Liver (tissue), 9 donors: Measurements from ENCODE around the gene NAPB. TPM values are rescaled to one million over a fixed set of nuclear protein-coding genes. Genes with fewer than 3 reads are reported as not detected.

Experiments
- DNase-seq: peaks from one replicate; pipeline ENCODE4 v3.0.0-alpha.2; 2017; ENCODE audit warnings: low spot score
- H3K27ac ChIP-seq, 2 donors: one replicate each; pipeline ENCODE4 v1.7.0; 2013; ENCODE audit warnings: inconsistent platforms in 2 of 2, low read length in 2 of 2, control low read depth in 1 of 2, low read depth in 1 of 2, mild to moderate bottlenecking in 1 of 2
- H3K27me3 ChIP-seq, 4 donors: one replicate each; pipeline versions ENCODE4 v1.6.1 to v1.7.0; 2013; ENCODE audit warnings: low read length in 3 of 4, inconsistent platforms in 1 of 4, mild to moderate bottlenecking in 1 of 4, moderate library complexity in 1 of 4; ENCODE audit not compliant: control insufficient read depth in 4 of 4, insufficient read depth in 4 of 4
- H3K36me3 ChIP-seq, 4 donors: one replicate each; pipeline versions ENCODE4 v1.6.1 to v1.7.0; 2013; ENCODE audit warnings: low read length in 3 of 4, mild to moderate bottlenecking in 3 of 4, low read depth in 1 of 4, moderate library complexity in 1 of 4; ENCODE audit not compliant: control insufficient read depth in 4 of 4, insufficient read depth in 3 of 4
- H3K4me1 ChIP-seq, 4 donors: one replicate each; pipeline versions ENCODE4 v1.6.1 to v1.7.0; 2013; ENCODE audit warnings: low read length in 3 of 4, mild to moderate bottlenecking in 3 of 4, moderate library complexity in 1 of 4; ENCODE audit not compliant: control insufficient read depth in 4 of 4, insufficient read depth in 4 of 4
- H3K4me3 ChIP-seq, 3 donors: one replicate each; pipeline versions ENCODE4 v1.6.1 to v1.7.0; 2013; ENCODE audit warnings: low read length in 3 of 3, control low read depth in 1 of 3, low read depth in 1 of 3, mild to moderate bottlenecking in 1 of 3
- H3K9ac ChIP-seq, 2 donors: one replicate each; pipeline ENCODE4 v1.7.0; 2013; ENCODE audit warnings: low read length in 2 of 2, mild to moderate bottlenecking in 2 of 2, moderate library complexity in 2 of 2, control low read depth in 1 of 2, low read depth in 1 of 2
- H3K9me3 ChIP-seq, 4 donors: one replicate each; pipeline versions ENCODE4 v1.6.1 to v1.7.0; 2013; ENCODE audit warnings: low read length in 3 of 4; ENCODE audit not compliant: control insufficient read depth in 4 of 4
- CTCF ChIP-seq: fragments of 150-350 bp; IDR thresholded peaks from 2 replicates; pipeline ENCODE4 v1.5.1; 2017; ENCODE audit warnings: improper control_type of control experiment, low read depth, low read length; ENCODE audit not compliant: missing input control
- EGR1 ChIP-seq, 2 donors: IDR thresholded peaks; 2 replicates each; pipeline ENCODE4 v1.6.1; 2016 to 2018; ENCODE audit warnings: antibody characterized with exemption in 2 of 2, low read depth in 2 of 2
- FOXA1 ChIP-seq: IDR thresholded peaks from 2 replicates; pipeline ENCODE4 v1.6.1; 2016; ENCODE audit warnings: antibody characterized with exemption
- FOXA2 ChIP-seq: IDR thresholded peaks from 2 replicates; pipeline ENCODE4 v1.6.1; 2016; ENCODE audit warnings: antibody characterized with exemption
- GABPA ChIP-seq, 2 donors: IDR thresholded peaks in 1 of 2; conservative IDR thresholded peaks in 1 of 2; 2 replicates each; pipeline ENCODE4 v1.6.1; 2016; ENCODE audit warnings: antibody characterized with exemption in 2 of 2, mild to moderate bottlenecking in 1 of 2, moderate library complexity in 1 of 2
- HNF4A ChIP-seq, 2 donors: conservative IDR thresholded peaks; 2 replicates each; pipeline ENCODE4 v1.6.1; 2016; ENCODE audit warnings: antibody characterized with exemption in 2 of 2, mild to moderate bottlenecking in 2 of 2
- HNF4G ChIP-seq: IDR thresholded peaks from 2 replicates; pipeline ENCODE4 v1.6.1; 2016; ENCODE audit warnings: antibody characterized with exemption
- JUND ChIP-seq, 2 donors: IDR thresholded peaks; 2 replicates each; pipeline ENCODE4 v1.6.1; 2016; ENCODE audit warnings: antibody characterized with exemption in 2 of 2
- RAD21 ChIP-seq, 2 donors: IDR thresholded peaks; 2 replicates each; pipeline ENCODE4 v1.6.1; 2016; ENCODE audit warnings: antibody characterized with exemption in 2 of 2, mild to moderate bottlenecking in 2 of 2
- REST ChIP-seq: IDR thresholded peaks from 2 replicates; pipeline ENCODE4 v1.6.1; 2016; ENCODE audit warnings: antibody characterized with exemption, mild to moderate bottlenecking
- RXRA ChIP-seq, 2 donors: IDR thresholded peaks; 2 replicates each; pipeline ENCODE4 v1.6.1; 2017 to 2018; ENCODE audit warnings: antibody characterized with exemption in 2 of 2, mild to moderate bottlenecking in 1 of 2
- SP1 ChIP-seq: IDR thresholded peaks from 2 replicates; pipeline ENCODE4 v1.6.1; 2018; ENCODE audit warnings: antibody characterized with exemption, mild to moderate bottlenecking
- TAF1 ChIP-seq: conservative IDR thresholded peaks from 2 replicates; pipeline ENCODE4 v1.6.1; 2016; ENCODE audit warnings: antibody characterized with exemption, mild to moderate bottlenecking
- YY1 ChIP-seq: IDR thresholded peaks from 2 replicates; pipeline ENCODE4 v1.6.1; 2016; ENCODE audit warnings: antibody characterized with exemption, mild to moderate bottlenecking
- WGBS: extraction: QIAGEN DNeasy Blood & Tissue Kit; methylation state at CpG from one replicate; pipeline ENCODE4 v1.1.7; 2013; 5-methylcytosine and 5-hydroxymethylcytosine counted together
- polyA plus RNA-seq, 2 donors: library from polyadenylated mRNA; stranded (reverse) in 1 of 2; unstranded in 1 of 2; fragments of 200-250 nt in 1 of 2; fragments of >200 nt in 1 of 2; fragmentation: Nextera tagmentation in 1 of 2; extraction: Ambion mirVana in 1 of 2; gene quantifications; one replicate each; pipeline versions ENCODE4 v1.2.1 to v1.2.3, GENCODE V29; 2013 to 2015
- total RNA-seq, 2 donors: library from RNA; depleted of rRNA; stranded (reverse); fragments of >200 nt; gene quantifications; one replicate each; pipeline ENCODE4 v1.2.3, GENCODE V29; 2014
- TF ChIP-seq, protein P1 (sequence below): IDR thresholded peaks from 2 replicates; pipeline ENCODE4 v1.6.1; 2016; ENCODE audit warnings: antibody characterized with exemption
- TF ChIP-seq, protein P2 (sequence below): IDR thresholded peaks from 2 replicates; pipeline ENCODE4 v1.6.1; 2016; ENCODE audit warnings: antibody characterized with exemption
- TF ChIP-seq, protein P3 (sequence below): IDR thresholded peaks from 2 replicates; pipeline ENCODE4 v1.6.1; 2016; ENCODE audit warnings: antibody characterized with exemption
- donor health status: healthy.
- donor health status: healthy.
- donor health status: healthy.
- donor health status: healthy.
- donor health status: healthy.

The NAPB gene
- total and polyA plus RNA-seq, 4 donors = 2.4 to 10.6 (median 4.5) TPM

DNA sequence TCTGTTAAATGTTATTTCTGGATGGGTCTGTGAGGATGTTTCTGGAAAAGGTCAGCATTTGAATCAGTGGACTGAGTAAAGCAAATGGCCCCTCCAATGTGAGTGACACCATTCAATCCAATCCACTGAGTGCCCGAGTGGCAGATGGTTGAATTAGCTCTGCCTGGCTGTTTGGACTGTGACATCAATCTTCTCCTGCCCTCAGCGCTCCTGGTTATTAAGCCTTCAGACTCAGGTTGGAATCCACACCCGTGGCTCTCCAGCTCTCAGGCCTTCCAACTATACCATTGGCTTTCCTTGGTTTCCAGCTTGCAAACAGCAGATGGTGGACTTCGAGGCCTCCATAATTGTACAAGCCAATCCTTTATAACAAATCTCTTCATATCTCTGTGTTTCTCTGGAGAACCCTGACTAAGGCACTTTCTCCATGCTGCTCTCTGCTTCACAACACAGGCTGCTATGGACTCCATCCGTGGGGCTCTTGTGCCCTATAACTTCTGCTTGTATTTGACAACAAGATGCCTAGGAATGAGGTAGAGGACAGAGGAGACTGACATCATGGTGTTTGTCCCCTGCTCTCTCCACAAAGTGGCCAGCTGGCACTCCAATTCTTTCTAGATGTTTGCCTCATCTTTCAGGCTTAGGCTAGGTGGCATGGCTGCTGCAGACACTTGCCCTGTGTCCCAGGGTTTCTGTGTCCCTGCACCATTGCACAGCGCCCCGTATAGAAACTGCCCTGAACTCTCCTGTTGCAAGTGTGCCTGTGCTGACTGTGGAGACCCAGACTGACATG lies 13.4 kb upstream of the NAPB start:
- no peak overlapping the region for H3K9ac ChIP-seq
- H3K9me3 ChIP-seq = no peaks in the 10 kb centered on the region
- H3K4me1 ChIP-seq = peaks cover 3 to 16% (median 13%) of the 10 kb centered on the region in 4 donors
- H3K4me3 ChIP-seq = no peak overlapping the region
- TF ChIP-seq, protein P1, sequence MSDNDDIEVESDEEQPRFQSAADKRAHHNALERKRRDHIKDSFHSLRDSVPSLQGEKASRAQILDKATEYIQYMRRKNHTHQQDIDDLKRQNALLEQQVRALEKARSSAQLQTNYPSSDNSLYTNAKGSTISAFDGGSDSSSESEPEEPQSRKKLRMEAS = no peak
- TF ChIP-seq FOXA1 (no peak), HNF4A (conservative IDR thresholded peaks at IDR 0.05) (no peak), SP1 (no peak), TAF1 (no peak), CTCF (no peak), RXRA (IDR thresholded peaks at IDR 0.05) (no peak), RAD21 (IDR thresholded peaks at IDR 0.05) (no peak), FOXA2 (no peak), REST (no peak), HNF4G (no peak), YY1 (no peak)
- TF ChIP-seq, protein P2, sequence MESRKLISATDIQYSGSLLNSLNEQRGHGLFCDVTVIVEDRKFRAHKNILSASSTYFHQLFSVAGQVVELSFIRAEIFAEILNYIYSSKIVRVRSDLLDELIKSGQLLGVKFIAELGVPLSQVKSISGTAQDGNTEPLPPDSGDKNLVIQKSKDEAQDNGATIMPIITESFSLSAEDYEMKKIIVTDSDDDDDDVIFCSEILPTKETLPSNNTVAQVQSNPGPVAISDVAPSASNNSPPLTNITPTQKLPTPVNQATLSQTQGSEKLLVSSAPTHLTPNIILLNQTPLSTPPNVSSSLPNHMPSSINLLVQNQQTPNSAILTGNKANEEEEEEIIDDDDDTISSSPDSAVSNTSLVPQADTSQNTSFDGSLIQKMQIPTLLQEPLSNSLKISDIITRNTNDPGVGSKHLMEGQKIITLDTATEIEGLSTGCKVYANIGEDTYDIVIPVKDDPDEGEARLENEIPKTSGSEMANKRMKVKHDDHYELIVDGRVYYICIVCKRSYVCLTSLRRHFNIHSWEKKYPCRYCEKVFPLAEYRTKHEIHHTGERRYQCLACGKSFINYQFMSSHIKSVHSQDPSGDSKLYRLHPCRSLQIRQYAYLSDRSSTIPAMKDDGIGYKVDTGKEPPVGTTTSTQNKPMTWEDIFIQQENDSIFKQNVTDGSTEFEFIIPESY = no peak
- TF ChIP-seq, protein P3, sequence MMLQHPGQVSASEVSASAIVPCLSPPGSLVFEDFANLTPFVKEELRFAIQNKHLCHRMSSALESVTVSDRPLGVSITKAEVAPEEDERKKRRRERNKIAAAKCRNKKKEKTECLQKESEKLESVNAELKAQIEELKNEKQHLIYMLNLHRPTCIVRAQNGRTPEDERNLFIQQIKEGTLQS = no peak
- no peaks in the 10 kb centered on the region for H3K36me3 ChIP-seq
- no peaks in the 10 kb centered on the region for H3K27me3 ChIP-seq
- no peak for DNase-seq
- WGBS = 94% methylated on average over 7 of the region's 7 CpGs
- no peak overlapping the region for H3K27ac ChIP-seq

- H3K4me1 ChIP-seq = peaks cover 3 to 16% (median 13%) of the 10 kb centered on the region in 4 donors
- H3K9me3 ChIP-seq = no peaks in the 10 kb centered on the region
- H3K27ac ChIP-seq = no peak overlapping the region
- 88% methylated on average over 3 of the region's 3 CpGs for WGBS
- no peak for DNase-seq
- no peak overlapping the region for H3K4me3 ChIP-seq
- H3K27me3 ChIP-seq = no peaks in the 10 kb centered on the region
- H3K36me3 ChIP-seq = no peaks in the 10 kb centered on the region
- no peak overlapping the region for H3K9ac ChIP-seq
- TF ChIP-seq, protein P3 = no peak
- TF ChIP-seq SP1 (no peak), FOXA1 (no peak), CTCF (no peak), GABPA (IDR thresholded peaks at IDR 0.05 in 1 of 2, conservative IDR thresholded peaks at IDR 0.05 in 1 of 2) (no peak), FOXA2 (no peak), TAF1 (no peak), RXRA (IDR thresholded peaks at IDR 0.05) (no peak), JUND (IDR thresholded peaks at IDR 0.05) (no peak), YY1 (no peak), EGR1 (IDR thresholded peaks at IDR 0.05; ENCODE audit: low read depth in 2 of 2) (no peak), HNF4A (conservative IDR thresholded peaks at IDR 0.05) (no peak)
- TF ChIP-seq, protein P2 = no peak
- TF ChIP-seq, protein P1 = no peak
Observed at GRCh38 chr20:23433628-23434027, 12.3 kb upstream of the NAPB start.
